RWPE1 (cell line): ENCODE results near the gene CLDN18.
A peak's percentile ranks its signal among the peaks of the same experiment; 100 is the strongest.

Experiments
- CTCF ChIA-PET: fragments of 350-600 bp; sonication (Branson Sonifier 250); formaldehyde crosslinking; extraction: SDS; loops from one replicate; lab custom pipeline; 2021; lab: Yijun Ruan, JAX
- POLR2A ChIA-PET: fragments of 400-600 bp; formaldehyde crosslinking; extraction: SDS; loops from one replicate; lab custom pipeline; 2020; ENCODE audit warnings: antibody characterized with exemption; ENCODE audit not compliant: low non-redundant PET; lab: Yijun Ruan, JAX
- DNase-seq: peaks from one replicate; pipeline ENCODE4 v3.0.0; 2012; ENCODE audit warnings: low spot score
- H3K27ac ChIP-seq: fragments of 450-650 bp; 2 replicates; pipeline ENCODE4 v1.5.1; 2017
- CTCF ChIP-seq: fragments of 450-650 bp; conservative IDR thresholded peaks from 2 replicates; pipeline ENCODE4 v1.5.1; 2017; ENCODE audit warnings: low read depth, mild to moderate bottlenecking

CLDN18 gene

DNA sequence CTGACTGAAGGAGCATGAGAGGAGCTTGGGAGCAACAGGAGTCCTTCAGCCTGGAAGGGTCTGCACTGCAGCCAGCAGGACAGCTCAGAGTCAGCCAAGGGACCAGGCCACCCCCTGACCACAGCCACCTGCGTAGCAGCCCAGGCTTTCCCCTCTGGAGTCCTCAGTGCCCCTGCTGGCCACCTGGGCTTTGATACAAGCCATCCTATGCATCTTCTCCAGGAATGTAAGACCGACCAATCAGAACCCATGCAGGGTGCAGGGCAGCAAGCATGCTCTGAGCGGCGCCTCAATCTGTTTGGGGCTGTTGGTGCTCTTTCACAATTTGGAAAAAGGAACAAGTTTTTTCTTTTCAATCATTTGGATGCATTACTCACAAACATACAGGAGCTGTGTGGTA lies 53.5 kb downstream of the CLDN18 start:
- ChIA-PET POLR2A (no interaction called here), CTCF (interaction anchor here (0.6 to 1.9 kb wide), 4 partner anchors 8 to 1028 kb away, joined by 3 to 6 read pairs (median 4); no protein-coding TSS in a partner anchor)
- no peak overlapping the region for H3K27ac ChIP-seq

GRCh38 chr3:138065949-138066348 lies 56.0 kb downstream of the CLDN18 start:
- POLR2A ChIA-PET, result no interaction called here
- CTCF ChIA-PET, result interaction anchor here (5.8 kb wide), 1 partner anchor 53 kb away, joined by 42 read pairs; no protein-coding TSS in a partner anchor
- H3K27ac ChIP-seq, result no peak overlapping the region
- no peak for DNase-seq
- no peak for TF ChIP-seq CTCF

More for the DNA sequence above, 53.5 kb downstream of the CLDN18 start:
- DNase-seq, result no peak
- no peak for TF ChIP-seq CTCF

DNA sequence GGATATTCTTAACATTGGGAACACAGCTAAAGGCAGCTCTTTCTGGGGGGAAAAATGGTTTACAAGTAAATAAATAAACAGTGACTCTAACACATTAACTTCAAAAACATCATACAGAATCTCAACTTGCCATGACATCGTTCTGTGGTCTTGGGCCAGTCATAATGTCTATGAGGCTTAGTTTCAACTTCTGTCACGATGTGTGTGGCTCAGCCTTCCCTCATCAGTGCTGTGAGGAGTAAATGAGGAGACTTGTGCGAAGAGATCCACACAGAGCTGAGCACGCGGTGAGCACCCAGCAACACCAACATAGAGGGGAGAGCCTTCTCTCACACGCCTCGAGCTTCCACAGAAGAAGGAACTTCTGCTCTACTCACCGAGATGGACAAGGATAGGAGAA lies 56.4 kb downstream of the CLDN18 start:
- POLR2A ChIA-PET, result no interaction called here
- no peak for DNase-seq
- no peak for TF ChIP-seq CTCF
- CTCF ChIA-PET, result interaction anchor here (1.2 to 5.8 kb wide), 3 partner anchors 49 to 263 kb away, joined by 4 to 42 read pairs (median 6); partner anchors contain the start of gene DZIP1L
- no peak overlapping the region for H3K27ac ChIP-seq

DNA sequence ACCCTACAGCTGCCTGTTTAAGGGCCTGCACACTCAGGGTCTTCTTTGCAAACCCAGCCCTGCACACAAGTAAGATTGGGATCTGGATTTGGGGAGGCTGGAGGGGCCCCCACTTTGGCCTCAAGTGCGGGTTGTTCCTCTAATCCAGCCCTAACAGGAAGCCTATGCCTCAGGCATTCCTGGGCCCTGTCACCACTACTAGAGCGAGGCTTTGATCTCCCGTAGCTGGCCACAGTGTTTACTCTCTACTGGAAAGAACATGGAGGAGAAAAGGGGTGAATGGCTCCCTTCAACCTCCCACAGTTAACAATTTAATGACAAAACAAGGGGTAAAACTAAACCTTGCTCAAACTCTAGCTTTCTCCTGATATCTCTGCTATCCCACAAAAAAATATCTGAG lies 57.0 kb downstream of the CLDN18 start:
- H3K27ac ChIP-seq, result no peak overlapping the region
- TF ChIP-seq CTCF, result no peak
- no peak for DNase-seq
- ChIA-PET POLR2A (interaction anchor here (0.6 kb wide), 1 partner anchor 88 kb away, joined by 5 read pairs; no protein-coding TSS in a partner anchor), CTCF (interaction anchor here (1.2 to 5.8 kb wide), 3 partner anchors 48 to 262 kb away, joined by 4 to 42 read pairs (median 6); partner anchors contain the start of gene DZIP1L)

- ChIA-PET POLR2A (no interaction called here), CTCF (interaction anchor here (0.6 to 5.8 kb wide), 6 partner anchors 15 to 533 kb away, joined by 3 to 42 read pairs (median 3); no protein-coding TSS in a partner anchor)
- TF ChIP-seq CTCF, result no peak
- DNase-seq, result no peak
- no peak overlapping the region for H3K27ac ChIP-seq
Observed at GRCh38 chr3:138068046-138068445, 58.1 kb downstream of the CLDN18 start.

- DNase-seq, result peak; percentile 86
- ChIA-PET CTCF (interaction anchor here (0.6 to 5.8 kb wide), 8 partner anchors 9 to 532 kb away, joined by 3 to 42 read pairs (median 4); no protein-coding TSS in a partner anchor), POLR2A (no interaction called here)
- peak; percentile 97 for TF ChIP-seq CTCF
- no peak overlapping the region for H3K27ac ChIP-seq
Observed at GRCh38 chr3:138068579-138069174, 58.7 kb downstream of the CLDN18 start.
